ENCODE data around the gene A2ML1. TPM values are rescaled to one million over a fixed set of nuclear protein-coding genes. Genes with fewer than 3 reads are reported as not detected.
"Not testable (repeated sequence)": the region's sequence is repeated elsewhere in the genome, so short reads cannot be mapped to it uniquely, and the experiment has no call there.

Gene A2ML1
- polyA plus RNA-seq, 10 donors: 0.08 to 9.2 (median 0.27) TPM; not detected in 1

DNA sequence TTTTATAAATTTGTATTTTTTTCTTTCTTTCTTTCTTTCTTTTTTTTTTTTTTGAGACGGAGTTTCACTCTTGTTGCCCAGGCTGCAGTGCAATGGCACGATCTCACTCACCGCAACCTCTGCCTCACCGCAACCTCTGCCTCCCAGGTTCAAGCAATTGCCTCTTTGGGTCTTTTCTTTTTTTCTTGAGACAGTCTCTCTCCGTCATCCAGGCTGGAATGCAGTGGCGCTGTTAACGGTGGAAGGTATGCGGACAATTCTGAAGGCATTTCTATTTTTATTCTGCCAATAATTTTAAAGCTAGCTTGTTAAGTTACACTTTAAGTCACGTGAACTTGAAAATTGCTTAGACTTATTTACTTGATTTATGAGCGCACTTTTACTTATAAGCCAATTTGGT is 83.1 kb downstream of the A2ML1 start:
- DNase-seq: no peak

DNA sequence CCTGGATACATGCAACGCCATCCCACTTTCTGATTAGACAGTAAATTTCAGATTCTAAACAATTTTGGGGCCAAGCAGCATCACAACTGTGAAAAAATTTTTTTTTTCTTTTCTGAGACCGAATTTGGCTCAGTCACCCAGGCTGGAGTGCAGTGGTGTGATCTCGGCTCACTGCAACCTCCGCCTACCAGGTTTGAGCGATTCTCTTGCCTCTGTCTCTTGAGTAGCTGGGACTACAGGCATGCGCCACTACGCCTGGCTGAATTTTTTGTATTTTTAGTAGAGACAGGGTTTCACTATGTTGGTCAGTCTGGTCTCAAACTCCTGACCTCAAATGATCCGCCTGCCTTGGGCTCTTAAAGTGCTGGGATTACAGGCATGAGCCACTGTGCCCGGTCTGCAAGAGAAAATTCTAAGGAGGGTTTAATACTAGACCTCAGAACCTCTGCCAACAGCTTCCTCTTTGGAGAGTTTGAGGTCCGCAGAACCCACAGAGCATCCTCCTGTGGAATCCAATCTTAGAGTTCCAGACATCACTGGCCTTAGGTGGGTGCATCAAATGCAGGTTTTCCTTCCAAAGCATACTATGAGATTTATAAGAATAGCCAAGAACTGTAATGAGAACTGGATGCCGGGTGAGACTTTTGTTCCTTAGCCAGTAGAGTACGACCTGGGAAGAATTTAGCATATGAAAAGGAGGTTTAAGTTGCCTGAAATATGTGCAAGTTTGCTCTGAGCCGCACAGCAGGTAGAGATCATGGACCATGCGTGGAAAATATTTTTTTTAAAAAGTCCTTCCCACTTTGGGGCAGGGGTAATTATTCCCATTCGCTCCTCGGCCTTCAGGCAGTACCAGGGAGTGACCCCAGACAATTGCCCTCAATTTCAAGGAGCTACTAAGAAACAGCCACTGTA is 84.1 kb downstream of the A2ML1 start:
- no peak for DNase-seq

DNA sequence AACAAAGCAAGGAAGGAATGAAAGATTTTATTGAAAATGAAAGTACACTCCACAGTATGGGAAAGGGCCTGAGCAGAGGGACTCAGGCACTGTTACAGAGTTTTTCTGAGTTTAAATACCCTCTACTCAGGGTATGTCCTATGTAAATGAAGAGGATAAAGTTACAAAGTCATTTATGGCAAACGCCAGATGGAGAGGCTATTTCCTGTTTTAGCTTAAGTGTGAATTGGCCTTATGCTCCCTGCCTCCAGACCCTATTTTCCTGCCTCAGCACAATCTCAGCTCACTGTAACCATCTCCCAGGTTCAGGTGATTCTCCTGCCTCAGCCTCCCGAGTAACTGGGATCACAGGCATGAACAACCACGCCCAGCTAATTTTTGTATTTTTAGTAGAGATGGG is 85.1 kb downstream of the A2ML1 start:
- no peak for DNase-seq

DNA sequence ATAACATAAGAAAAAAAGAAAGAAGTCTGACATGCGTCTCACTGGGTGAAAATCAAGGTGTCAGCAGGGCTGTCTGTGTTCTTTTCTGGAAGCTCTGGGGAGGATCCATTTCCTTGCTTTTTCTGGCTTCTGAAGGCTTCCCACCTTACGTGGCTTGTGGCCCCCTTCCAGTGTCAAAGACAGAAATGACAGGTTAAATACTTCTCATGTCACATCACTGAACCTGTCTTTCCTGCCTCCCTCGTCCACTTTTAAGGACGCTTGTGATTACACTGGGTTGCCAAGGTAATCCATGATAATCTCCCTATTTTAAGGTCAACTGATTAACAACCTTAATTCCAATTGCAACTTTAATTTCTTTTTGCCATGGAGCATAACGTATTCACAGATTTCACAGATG is 87.3 kb downstream of the A2ML1 start:
- no peak for DNase-seq

DNA sequence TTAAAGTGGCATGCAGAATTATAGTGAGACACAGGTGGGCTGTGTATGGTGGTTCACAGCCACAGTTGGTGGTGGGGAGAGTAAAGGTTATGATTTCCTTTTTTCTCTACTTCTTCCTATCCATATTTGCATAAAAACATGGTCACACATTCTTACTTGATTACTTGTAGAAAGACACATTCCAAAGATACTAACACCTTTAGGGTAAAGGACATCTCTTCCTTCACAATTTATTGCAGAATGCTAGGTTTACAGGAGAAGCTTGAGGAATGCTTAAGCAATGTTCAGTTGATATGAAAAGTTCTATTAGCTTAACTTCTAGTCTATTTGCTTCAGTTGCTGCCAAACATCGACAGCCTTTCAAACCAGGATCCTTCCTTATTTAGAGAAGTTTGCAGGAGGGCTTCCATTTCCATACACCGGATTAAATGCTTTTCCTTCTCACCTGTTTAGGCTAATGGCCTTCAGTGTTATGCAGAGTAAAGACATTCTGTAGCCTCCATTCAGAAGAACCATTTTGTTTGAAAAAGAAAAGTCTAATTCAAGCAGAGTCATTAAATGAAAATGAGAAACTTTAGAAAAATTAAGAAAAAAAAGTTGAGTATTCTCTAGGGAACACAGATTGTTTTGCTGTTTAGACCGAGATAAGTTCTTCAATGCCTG is 89.3 kb downstream of the A2ML1 start:
- DNase-seq: no peak

DNA sequence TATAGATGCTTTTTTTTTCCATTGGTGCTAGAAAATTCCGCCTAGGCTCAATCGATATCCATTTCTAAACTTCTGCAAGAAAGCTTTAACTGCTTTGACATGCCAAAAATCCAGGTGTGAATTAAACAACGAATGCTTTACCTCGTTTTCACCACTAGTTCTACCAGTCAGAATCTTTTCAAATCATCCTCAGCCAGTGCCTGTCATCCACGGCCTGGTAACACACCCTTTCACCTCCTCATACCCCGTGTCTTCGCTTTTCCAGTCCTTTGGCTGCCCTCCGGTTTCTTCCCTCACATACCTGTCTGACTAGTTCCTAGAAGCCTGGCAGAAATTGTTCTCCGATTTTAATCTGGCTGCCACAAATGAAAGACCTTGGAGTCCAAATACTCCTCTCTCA is 90.5 kb downstream of the A2ML1 start:
- DNase-seq: peak in 1 of 3 donors; percentile 27

DNA sequence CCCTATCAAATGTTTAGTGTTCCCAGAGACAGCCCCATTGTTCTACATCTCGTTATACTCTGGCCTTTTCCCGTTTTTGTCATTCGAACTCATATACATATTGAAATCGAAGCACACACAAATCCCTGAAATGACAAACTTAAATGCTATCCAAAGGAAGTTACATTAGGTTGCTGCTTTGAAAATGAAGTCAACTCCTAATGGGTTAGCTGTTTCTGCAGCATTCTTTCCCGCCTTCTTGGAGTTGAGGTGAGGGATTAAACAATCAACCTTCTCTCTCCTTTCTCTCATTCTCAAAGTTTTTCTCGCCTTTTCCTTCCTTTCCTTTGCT is 91.2 kb downstream of the A2ML1 start:
- no peak for DNase-seq

DNA sequence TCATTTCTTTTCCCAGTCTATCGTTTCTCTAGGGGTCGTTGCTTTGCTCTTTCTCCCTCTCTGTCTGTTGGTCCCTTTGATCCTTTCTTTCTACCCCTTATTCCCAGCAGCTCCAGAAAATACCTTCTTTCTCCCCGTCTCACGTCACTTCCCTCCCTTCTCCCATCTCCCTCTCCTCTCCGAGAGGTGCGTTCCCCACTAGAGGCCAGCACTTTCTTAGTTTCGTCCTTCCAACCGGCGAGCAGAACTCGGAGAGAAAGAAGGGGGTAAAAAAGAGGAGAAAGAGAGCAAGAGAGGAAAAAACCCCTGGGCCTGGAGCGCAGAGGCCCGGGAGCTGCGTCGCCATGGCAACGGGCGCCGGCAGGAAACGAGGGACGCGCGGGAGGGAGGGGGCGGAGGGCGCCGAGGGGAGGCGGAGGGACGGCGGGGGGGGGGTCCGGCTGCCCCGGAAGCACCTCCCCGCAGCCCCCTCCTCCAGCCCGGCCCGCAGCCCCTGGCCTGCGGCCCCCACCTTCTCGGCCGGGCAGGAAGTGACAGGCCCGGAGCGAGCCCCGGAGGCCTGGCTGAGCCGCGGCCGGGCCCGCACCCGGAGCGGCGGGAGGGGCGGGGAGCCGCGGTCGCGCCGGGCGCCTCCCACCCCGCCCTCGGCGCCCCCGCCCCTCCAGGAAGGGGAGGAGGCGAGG is 91.8 kb downstream of the A2ML1 start, which contains the start of gene PHC1:
Gene PHC1 (plus strand): TSS at position 477 of the 683 bp plus-strand sequence. CDS start 3,169 bp downstream, outside the sequence.
- peak; percentile 76 to 95 (median 91) for DNase-seq

DNA sequence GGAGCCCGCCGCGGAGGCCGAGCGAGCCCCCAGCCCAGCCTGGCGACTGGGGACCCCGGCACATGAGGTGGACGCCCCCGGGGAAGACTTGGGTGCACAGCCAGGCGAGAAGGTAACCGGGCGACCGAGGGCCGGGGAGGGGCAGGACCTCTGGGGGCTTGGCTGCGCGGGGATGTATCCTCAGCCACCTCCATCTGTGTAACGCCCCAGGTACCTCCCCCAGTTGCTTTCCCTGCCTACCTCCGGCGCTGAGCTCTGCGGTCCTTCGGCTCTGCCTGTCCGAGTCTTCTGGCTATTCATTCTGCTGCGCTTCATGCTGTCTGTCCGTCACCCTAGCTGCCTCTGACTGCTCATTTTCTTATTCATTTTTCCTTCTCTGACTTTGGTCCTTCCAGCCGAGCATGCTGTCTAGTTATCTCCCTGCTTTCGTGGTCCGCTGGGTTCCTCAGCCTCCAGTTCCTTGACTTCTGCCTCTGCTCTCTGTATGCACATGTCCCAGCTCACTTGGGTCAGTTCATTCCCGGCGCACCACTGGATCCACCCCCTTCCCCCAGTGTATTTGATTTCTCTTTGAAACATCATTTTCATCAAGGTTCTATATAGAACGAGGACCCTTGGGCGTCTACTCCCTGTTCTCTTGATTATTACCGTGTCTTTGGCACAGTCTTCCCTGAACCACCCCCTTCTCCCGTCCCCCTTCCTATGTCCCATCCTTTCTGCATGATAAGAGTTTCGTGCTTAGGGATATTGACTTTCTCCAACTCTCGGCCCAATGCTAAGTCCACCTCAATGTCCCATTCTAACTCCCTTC is 92.5 kb downstream of the A2ML1 start:
- peak in 2 of 3 donors; percentile 55 to 89 for DNase-seq

DNA sequence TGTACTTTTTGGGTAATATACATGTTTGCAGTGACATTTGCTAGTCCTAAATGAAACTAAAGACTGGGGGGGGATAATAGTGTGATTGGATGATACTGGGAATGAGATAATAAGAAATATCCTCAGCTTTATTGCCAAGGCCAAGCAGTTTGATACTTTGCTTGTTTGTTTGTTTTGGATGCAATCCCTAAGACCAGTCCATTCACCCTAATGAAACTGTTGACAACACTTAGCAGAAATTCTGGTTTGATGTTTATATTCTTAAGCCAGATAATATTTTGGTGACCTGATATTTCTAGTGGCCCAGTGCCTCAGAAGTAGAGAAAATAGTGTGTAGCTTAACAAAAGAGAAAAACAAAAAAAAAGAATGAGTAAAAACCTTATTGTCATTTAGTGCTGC is 93.7 kb downstream of the A2ML1 start:
- DNase-seq: no peak

DNA sequence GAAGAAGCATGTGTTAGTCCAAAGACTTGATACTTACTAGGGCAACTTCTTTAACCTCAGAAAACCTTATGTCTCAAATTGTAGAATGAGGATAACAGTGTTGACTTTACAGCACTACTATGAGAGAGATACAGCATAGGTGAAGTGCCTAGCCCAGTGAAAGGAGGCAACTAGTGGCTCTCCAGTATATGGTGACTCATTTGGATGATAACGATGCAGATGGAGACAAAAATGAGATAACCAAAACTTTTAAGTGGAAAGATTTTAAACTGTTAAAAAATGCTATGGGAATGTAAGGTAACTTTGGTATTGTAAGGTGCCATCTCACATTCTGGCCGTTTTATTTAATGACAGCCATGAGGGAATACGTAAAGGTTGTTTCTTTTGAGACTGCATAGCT is 94.6 kb downstream of the A2ML1 start:
- no peak for DNase-seq

DNA sequence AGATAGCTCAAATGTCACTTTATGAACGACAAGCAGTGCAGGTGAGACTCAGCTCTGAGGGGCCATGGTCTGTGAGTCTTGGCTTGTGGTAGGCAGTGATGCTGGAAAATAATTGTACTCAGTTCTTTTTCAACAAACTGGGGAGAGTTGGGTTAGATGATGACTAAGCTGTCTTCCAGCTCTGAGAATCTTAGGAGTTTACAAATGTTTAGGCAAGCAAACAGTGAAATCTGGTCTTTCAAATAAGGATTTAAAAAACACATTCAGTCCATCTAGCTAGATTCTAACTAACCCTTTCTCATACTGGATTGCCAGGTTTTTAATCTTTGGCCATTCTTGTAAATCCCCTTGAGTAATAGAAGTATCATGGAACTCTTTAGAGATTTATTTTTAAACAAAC is 95.3 kb downstream of the A2ML1 start:
- DNase-seq: no peak

DNA sequence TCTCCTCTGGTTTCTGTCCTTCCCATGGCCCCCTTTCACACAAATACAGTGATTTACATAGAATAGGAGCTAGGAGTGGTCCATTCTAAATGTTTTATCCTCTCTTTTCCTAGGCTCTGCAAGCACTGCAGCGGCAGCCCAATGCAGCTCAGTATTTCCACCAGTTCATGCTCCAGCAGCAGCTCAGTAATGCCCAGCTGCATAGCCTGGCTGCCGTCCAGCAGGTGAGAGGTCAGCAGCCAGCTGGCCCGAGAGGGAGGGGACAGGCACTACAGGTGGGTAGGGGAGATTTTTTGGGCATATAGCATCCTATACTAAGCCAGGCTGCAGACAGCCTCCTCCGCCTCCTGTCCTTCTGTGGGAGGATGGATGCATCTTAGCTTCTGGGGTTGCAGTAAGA is 97.2 kb downstream of the A2ML1 start:
- DNase-seq: not testable (repeated sequence)

DNA sequence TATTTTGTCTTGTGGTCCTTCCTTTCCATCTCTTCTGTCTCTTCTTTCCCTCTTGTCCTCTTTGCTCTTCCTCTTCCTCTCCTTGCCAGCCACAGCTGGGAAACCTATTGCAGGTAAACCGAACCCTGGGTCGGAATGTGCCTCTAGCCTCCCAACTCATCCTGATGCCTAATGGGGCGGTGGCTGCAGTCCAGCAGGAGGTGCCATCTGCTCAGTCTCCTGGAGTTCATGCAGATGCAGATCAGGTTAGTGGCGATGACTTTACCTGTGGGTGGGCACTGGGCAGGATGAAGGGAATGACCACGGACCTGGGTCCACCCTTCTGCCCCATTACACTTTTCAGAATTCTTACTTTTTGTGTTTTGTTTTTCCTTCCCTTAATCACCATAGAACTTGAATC is 100.1 kb downstream of the A2ML1 start:
- no peak for DNase-seq

Other genes starting within 250 kb of the A2ML1 start
- under 1 TPM; 0.22 to 0.74 (median 0.35) TPM for gene AICDA, start 209.8 kb upstream of the A2ML1 start, polyA plus RNA-seq (ENCODE audit: insufficient read length in 10 of 10)
- 100 to 1,000 TPM; 120 to 304 (median 173) TPM for gene MFAP5, start 159.8 kb upstream of the A2ML1 start, polyA plus RNA-seq (ENCODE audit: insufficient read length in 10 of 10)
- 100 to 1,000 TPM in 3 of 10 donors, 10 to 100 TPM in 7; 62.8 to 123 (median 80.6) TPM for gene RIMKLB, start 124.6 kb upstream of the A2ML1 start, polyA plus RNA-seq (ENCODE audit: insufficient read length in 10 of 10)
- 10 to 100 TPM; 30.7 to 56.5 (median 39.0) TPM for gene PHC1, start 91.9 kb downstream of the A2ML1 start, polyA plus RNA-seq (ENCODE audit: insufficient read length in 10 of 10)
- gene M6PR, start 127.0 kb downstream of the A2ML1 start, polyA plus RNA-seq (ENCODE audit: insufficient read length in 10 of 10): 100 to 1,000 TPM in 9 of 10 donors, 10 to 100 TPM in 1; 92.6 to 120 (median 115) TPM
- gene KLRG1, start 166.9 kb downstream of the A2ML1 start, polyA plus RNA-seq (ENCODE audit: insufficient read length in 10 of 10): 1 to 10 TPM; 2.2 to 6.8 (median 3.2) TPM